NCI-H748 (cell line): ENCODE data around the gene SPATA6.
"Not testable (repeated sequence)": the region's sequence is repeated elsewhere in the genome, so short reads cannot be mapped to it uniquely, and the experiment has no call there.

Experiments used
- DNase-seq: peaks from one replicate; lab custom pipeline; 2025; ENCODE audit not compliant: unreplicated experiment; lab: John Stamatoyannopoulos, UW

The SPATA6 gene

DNA sequence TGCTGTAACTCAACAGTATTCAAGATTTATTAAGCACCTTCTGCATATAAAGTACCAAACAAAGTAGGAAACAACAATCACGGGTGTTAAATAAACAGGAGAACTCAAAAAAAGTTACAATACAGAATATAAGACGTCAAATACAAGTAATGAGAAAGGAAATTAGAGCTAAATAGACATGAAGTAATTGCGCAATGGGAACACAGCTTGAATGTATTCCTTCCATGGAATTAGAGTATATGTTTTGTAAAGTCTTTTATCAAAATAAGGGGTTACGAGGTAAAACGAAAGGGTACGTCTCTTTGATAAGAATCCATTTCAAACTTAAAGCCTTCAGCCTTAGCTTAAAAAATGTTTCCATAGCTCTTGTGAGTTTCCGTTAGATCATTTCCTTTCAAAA lies 109.1 kb downstream of the SPATA6 start:
- no peak for DNase-seq

DNA sequence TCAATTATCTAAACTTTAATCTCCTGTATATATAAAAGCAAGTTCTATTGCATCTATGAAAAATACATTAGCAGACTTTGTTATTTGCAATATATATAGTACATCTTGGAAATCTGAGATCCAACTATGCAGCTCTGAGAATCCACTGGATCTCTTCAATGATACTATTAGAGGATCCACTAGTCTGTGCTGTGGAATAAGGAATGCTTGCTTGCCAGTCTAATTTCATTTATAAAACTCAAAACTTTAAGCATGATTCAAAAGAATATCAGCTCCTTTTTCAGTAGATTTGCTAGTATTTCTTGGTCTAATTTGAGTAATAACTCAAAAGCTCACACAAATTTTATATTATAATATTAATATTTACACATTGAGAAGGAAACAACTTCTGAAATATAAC lies 115.1 kb downstream of the SPATA6 start:
- DNase-seq, result no peak

DNA sequence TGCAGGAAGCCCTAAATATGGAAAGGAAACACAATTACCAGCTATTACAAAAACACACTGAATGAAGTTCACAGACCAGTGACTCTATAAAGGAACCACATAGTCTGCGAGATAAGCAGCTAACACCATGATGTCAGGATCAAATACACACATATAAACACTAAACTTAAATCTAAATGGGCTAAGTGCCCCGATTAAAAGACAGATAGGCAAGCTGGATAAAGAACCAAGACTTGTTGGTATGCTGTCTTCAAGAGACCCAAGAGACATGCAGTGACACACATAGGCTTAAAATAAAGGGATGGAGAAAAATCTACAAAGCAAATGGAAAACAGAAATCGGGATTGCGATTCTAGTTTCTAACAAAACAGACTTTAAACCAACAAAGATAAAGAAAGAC lies 127.6 kb downstream of the SPATA6 start:
- no peak for DNase-seq

DNA sequence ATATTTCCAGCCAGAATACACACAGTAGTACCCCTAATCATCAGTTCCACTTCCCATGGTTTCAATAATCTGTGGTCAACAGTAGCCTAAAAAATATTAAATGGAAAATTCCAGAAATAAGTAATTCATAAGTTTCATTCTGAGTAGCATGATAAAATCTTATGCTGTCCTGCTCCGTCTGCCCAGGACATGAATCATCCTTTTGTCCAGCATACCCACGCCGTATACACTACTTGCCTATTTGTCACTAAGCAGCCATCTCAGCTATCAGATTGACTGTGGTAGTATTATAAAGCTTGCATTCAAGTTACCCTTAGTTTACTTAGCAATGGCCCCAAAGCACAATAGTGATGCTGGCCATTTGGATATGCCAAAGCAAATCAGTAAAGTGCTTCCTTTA lies 130.8 kb downstream of the SPATA6 start:
- no peak for DNase-seq

DNA sequence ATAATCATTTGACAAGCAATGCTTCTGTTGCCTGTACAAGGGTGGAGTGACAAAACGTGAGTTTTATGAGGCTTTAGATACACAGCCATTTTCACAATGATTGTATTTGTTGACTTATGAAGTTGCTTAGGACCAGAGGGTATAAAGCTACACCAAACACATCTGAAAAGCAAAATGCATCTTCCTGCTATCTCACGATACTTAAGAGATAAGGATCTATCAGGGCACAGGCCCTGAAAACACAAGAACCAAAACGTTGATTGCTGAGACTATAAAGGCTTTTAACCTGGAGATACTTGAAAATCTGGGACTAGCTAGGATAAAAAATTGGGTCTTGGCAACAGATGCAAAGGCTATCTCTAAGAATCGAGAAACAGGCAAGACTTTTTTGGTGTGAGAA lies 133.7 kb downstream of the SPATA6 start:
- no peak for DNase-seq

DNA sequence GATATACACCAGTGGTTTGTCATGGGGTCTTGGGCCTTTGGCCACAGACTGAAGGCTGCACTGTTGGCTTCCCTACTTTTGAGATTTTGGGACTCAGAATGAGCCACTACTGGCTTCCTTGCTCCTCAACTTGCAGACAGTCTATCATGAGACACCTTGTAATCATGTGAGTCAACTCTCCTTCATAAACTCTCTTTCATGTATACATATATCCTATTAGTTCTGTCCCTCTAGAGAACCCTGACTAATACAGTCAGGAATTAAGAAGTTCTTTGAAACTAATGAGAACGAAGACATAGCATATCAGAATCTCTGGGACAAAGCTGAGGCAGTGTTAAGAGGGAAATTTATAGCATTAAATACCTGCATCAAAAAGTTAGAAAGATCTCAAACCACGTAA lies 138.7 kb downstream of the SPATA6 start:
- DNase-seq, result no peak

DNA sequence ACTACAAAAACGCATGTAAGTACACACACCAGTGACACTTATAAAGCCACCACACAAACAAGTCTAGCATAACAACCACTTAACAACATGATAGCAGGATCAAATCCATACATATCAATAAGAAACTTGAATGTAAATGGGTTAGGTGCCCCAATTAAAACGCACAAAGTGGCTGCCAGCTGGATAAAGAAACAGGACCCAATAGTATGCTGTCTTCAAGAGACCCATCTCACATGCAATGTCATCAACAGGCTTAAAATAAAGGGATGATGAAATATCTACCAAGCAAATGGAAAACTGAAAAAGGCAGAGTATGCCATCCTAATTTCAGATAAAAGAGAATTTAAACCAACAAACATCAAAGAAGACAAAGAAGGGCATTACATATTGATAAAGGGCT lies 139.9 kb downstream of the SPATA6 start:
- no peak for DNase-seq

DNA sequence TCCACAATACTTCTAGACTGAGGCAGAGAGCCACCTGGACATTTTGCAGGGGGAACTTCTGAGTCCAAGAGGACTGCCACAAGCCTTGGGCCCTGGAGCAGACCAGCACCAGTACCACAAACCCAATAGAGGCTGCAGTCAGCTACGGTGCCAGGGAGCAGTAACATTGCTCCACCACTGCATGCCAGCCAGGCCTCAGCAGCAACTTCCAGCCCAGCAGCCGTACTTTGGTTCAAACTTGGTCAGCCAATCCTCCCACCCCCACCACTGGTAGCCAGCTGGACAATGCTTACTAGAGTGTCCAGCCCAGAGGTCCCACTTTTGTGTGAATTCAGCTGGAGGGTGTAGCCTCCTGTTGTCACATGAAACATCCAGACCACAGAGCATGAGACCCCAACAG lies 142.1 kb downstream of the SPATA6 start:
- DNase-seq, result no peak

DNA sequence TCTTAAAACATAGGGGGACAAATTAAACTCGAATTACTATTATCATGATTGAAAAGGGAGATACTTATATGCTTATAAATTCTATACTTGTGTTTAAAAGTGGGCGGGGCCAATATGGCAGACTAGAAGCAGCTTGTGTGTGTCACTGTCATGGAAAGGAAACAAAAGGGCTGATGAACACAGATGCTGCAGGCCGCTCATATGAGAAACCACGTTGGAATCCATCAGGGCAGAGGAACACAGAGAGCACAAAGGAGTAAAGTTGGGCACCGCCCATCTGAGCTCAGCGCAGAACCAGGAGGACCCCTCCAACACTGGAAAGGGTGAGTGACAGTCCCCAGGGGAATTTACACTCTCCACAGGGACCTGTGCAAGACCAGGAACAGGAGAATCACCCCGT lies 142.5 kb downstream of the SPATA6 start:
- DNase-seq, result no peak

DNA sequence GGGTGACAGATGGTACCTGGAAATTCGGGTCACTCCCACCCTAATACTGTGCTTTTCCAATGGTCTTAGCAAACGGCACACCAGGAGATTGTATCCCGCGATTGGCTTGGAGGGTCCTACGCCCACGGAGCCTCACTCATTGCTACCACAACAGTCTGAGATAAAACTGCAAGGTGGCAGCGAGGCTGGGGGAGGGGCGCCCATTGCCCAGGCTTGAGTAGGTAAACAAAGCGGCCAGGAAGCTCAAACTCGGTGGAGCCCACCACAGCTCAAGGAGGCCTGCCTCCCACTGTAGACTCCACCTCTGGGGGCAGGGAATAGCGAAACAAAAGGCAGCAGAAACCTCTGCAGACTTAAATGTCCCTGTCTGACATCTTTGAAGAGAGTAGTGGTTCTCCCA lies 160.2 kb downstream of the SPATA6 start:
- not testable (repeated sequence) for DNase-seq

DNA sequence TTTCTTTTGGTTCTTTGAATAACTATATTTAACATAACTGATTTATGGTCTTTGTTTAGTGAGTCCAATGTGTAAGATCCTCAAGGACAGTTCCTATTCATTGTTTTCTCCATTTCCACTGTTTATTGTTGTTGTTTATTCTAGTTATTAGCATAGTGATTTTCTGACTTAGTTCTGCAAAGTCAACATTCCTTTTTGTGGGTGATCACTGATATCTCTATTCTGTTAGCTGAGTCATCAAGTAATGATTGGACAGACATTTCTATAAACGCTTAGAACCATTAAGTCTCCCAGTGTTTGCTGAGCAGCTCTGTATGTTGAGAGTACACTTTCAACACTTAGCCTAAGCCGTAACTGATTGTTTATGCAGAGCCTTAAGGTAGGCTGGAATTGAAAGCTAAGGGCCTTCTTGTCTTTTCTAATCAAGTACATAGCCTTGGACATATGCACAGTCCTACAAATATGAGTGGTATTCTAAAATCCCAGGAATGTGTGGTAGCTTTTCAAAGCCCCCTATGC lies 162.4 kb downstream of the SPATA6 start:
- DNase-seq, result no peak

DNA sequence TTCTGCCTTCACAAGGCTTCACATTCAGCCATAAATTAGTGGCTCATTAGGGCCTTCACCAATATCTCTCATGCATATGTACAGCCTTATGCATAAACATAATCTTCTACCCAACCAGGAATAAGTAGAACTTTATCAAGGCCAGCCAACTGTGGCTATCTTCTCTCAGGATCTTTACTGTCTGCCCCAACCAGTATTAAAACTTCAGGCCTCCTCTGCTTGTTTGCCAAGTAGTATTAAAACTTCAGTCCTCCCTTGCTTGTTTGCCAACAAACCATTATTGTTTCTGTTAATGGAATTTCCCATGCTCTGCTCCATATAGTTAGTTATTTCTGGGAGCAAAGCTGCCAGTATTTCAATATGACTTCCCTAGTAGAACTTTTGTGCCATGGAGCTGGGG lies 169.4 kb downstream of the SPATA6 start:
- DNase-seq, result no peak

DNA sequence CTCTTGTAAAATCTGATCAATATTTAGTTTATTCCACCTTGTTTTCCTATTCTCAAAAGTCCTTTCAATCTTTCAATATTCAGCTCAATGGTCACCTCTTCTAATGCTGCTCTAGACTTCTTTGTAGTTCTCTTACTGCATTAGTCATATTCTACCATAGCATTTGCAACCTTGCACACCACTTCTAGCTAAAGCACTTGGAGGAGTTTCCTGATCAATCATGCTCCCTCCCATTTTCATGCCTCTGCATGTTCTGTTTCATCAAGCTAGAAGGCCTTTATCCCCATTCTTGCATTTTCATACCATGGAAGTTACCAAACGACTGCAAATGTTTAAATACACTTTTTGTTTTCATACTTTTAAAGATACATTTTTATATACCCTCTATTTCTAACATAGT lies 177.3 kb downstream of the SPATA6 start:
- no peak for DNase-seq

DNA sequence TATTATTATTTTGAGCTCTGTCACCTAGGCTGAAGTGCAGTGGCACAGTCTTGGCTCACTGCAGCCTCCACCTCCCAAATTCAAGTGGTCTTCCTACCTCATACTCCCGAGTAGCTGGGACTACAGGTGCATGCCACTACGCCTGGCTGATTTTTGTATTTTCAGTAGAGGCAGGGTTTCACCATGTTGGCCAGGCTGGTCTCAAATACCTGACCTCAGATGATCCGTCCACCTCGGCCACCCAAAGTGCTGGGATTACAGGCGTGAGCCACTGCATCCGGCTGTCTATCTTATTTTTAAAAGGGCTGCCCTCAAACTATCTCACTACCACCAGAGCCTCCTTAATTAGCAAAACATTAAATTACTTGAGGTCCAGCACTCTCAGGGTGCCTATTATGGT lies 177.9 kb downstream of the SPATA6 start:
- not testable (repeated sequence) for DNase-seq

DNA sequence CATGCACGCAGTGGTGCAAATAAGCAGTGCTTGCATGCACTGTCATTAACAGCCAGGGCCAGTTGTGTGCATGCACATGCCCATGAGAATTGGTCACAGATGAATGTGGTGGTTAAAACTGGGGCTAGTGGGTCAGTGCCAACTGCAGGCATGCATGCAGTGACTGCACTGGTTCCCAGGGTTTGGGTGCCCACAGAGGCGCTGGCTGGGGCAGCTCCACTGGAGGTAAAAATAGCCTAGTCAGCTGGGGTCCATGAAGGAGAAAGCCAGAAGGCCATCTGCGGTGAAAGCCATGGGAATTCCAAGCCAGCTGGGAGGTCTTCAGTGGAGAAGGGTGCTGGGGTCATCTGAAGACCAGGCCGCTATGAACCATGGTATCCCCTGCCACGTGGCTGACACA lies 179.3 kb downstream of the SPATA6 start:
- no peak for DNase-seq

DNA sequence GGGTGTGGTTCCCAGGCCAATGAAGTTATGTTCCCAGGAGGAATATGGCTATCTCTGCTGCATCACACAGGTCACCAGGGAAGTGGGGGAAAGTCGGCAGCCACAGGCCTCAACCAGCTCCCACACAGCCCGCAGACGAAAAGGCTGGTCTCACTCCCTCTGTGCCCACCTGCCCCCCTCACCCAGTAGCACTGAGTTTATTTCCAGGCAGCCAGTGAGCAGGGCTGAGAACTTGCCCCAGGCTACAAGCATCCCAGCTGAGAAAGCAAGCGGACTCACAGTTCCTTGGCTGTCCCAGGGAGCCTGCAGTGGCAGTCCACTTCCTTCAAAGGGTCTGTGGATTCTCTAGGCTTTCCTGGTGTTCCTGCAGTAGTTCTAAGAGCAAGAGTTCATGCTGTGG lies 180.6 kb downstream of the SPATA6 start:
- DNase-seq, result no peak

DNA sequence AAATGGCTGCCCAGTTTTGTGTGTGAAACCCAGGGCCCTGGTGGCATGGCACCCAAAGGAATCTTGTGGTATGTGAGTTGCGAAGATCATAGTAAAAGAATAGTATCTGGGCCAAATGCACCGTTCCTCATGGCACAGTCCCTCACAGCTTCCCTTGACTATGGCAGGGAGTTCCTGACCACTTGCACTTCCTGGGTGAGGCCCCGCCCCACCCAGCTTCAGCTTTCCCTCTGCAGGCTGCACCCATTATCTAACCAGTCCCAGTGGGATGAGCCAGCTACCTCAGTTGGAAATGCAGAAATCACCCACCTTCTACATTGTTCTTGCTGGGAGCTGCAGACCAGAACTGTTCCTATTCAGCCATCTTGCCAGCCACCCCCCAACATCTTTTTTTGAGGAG lies 186.5 kb downstream of the SPATA6 start:
- no peak for DNase-seq

DNA sequence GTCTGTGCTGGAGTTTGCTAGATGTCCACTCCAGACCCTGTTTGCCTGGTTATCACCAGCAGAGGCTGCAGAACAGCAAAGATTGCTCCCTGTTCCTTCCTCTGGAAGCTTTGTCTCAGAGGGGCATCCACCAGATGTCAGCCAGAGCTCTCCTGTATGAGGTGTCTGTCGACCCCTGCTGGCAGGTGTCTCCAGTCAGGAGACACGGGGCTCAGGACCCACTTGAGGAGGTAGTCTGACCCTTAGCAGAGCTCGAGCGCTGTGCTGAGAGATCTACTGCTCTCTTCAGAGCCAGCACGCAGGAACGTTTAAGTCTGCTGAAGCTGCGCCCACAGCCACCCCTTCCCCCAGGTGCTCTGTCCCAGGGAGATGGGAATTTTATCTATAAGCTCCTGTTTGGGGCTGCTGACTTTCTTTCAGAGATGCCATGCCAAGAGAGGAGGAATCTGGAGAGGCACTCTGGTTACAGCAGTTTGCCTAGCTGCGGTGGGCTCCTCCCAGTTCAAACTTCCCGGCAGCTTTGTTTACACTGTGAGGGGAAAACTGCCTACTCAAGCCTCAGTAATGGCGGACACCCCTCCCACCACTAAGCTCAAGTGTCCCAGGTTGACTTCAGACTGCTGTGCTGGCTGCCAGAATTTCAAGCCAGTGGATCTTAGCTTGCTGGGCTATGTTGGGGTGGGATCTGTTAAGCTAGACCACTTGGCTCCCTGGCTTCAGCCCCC lies 187.1 kb downstream of the SPATA6 start:
- DNase-seq, result peak; percentile 47

DNA sequence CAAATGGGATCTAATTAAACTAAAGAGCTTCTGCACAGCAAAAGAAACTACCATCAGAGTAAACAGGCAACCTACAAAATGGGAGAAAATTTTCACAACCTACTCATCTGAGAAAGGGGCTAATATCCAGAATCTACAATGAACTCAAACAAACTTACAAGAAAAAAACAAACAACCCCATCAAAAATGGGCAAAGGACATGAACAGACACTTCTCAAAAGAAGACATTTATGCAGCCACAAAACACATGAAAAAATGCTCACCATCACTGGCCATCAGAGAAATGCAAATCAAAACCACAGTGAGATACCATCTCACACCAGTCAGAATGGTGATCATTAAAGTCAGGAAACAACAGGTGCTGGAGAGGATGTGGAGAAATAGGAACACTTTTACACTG lies 189.7 kb downstream of the SPATA6 start:
- not testable (repeated sequence) for DNase-seq

DNA sequence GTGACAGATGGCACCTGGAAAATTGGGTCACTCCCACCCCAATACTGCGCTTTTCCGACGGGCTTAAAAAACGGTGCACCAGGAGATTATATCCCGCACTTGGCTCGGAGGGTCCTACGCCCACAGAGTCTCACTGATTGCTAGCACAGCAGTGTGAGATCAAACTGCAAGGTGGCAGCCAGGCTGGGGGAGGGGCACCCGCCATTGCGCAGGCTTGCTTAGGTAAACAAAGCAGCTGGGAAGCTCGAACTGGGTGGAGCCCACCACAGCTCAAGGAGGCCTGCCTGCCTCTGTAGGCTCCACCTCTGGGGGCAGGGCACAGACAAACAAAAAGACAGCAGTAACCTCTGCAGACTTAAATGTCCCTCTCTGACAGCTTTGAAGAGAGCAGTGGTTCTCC lies 194.6 kb downstream of the SPATA6 start:
- DNase-seq, result not testable (repeated sequence)

DNA sequence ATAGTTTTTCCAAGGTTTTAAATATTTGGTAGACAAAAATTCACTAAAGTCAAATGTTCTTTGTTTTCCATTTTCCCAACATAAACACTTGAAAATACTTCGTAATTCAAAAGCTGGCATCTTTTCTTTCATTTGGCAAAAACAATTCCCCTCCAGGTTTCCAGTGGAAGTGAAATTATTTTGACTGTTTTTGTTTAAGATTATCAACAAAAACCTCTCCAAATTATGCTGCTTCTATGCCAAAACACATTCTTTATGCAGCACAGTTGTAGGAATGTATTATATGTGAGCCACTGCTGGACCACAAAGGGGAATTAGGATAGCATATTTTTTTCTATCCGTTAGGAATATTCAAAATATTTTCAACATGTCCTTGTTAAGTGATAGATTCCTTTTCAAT lies 205.4 kb downstream of the SPATA6 start:
- DNase-seq, result no peak

DNA sequence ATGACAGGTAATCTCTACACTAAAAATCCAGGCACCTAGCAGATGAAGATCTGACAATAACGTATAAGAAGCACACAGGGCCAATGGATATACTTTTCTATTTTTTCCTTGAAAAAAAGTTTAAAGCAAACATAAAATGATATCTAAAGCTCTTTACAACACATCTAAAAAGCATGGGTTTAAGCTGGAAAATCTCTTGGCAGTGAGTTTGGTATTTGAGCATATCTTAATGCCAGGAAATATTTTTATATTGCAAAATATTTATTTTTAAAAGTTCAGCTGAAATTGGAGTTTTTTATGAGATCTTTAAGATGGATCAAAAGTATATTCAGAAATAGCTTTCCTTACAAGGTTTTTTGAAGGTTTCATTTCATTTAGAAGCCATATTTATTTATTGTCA lies 209.0 kb downstream of the SPATA6 start:
- no peak for DNase-seq

DNA sequence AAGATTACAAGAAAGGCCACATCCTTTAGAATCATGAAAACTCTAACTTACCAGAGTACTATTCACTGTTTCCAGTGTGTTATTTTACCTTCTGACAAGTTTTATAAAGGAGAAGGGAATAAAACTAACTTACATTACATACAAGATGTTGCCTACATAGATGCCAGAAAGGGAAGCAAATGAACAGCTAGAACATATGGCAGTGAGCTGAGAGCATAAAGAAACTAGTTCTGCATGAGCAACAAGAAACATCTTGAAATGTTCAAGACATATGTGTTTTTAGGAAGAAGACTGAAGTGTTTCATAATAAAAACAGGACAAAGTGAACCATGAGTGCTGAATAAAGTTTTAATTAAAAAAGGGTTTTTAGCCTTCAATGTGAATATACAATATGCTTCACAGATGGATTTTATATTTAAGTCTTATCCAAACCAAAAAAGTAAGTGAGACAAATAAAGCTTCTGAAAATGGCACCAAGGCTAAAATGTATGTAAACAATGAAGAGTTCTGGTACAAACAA lies 210.1 kb downstream of the SPATA6 start:
- DNase-seq, result no peak
